CD4-positive, CD25-positive, alpha-beta regulatory T cell (primary cell): ENCODE measurements around the gene GABBR2. TPM values are rescaled to one million over a fixed set of nuclear protein-coding genes. Genes with fewer than 3 reads are reported as not detected.

ENCODE experiments used
- ATAC-seq, 2 donors: fragments of 150-1000 bp; cut with Tn5 transposase; one replicate each; pipeline ENCODE4 v1.10.0; 2021; ENCODE audit warnings: low read depth in 2 of 2, moderate number of reproducible peaks in 2 of 2, moderate library complexity in 1 of 2
- DNase-seq, 3 donors: peaks; one replicate each; pipeline versions ENCODE4 v3.0.0 to v3.0.0-alpha.2; 2012 to 2022; ENCODE audit warnings: mixed read lengths in 1 of 3
- H3K27ac ChIP-seq: one replicate; pipeline ENCODE4 v1.7.0; 2013; ENCODE audit warnings: mild to moderate bottlenecking, low read length; ENCODE audit not compliant: insufficient read depth, poor library complexity, severe bottlenecking
- H3K27me3 ChIP-seq: one replicate; pipeline ENCODE4 v1.7.0; 2013; ENCODE audit warnings: low read length; ENCODE audit not compliant: control insufficient read depth, insufficient read depth
- H3K36me3 ChIP-seq: one replicate; pipeline ENCODE4 v1.7.0; 2013; ENCODE audit warnings: mild to moderate bottlenecking, low read length, moderate library complexity; ENCODE audit not compliant: control insufficient read depth, insufficient read depth
- H3K4me1 ChIP-seq: 2 replicates; pipeline ENCODE4 v1.7.0; 2013; ENCODE audit warnings: mild to moderate bottlenecking, low read length; ENCODE audit not compliant: insufficient read depth, control insufficient read depth, poor library complexity, severe bottlenecking
- H3K4me3 ChIP-seq: one replicate; pipeline ENCODE4 v1.7.0; 2013; ENCODE audit warnings: low read depth, mild to moderate bottlenecking, low read length, moderate library complexity
- H3K9me3 ChIP-seq, 2 experiments: 1 replicate in 1 of 2; 2 replicates in 1 of 2; pipeline ENCODE4 v1.7.0; 2013; ENCODE audit warnings: low read length in 2 of 2, mild to moderate bottlenecking in 1 of 2, moderate library complexity in 1 of 2; ENCODE audit not compliant: control insufficient read depth in 2 of 2
- H3K27ac Mint-ChIP-seq, 3 donors: one replicate each; pipeline ENCODE4 v1.8.0; 2020 to 2022; ENCODE audit warnings: mild to moderate bottlenecking in 3 of 3, mixed read lengths in 3 of 3, moderate library complexity in 2 of 3
- H3K27me3 Mint-ChIP-seq: one replicate; pipeline ENCODE4 v1.8.0; 2022; ENCODE audit warnings: mild to moderate bottlenecking, mixed read lengths
- H3K36me3 Mint-ChIP-seq: one replicate; pipeline ENCODE4 v1.8.0; 2020; ENCODE audit warnings: mixed read lengths
- H3K4me1 Mint-ChIP-seq, 4 donors: one replicate each; pipeline ENCODE4 v1.8.0; 2020 to 2022; ENCODE audit warnings: mixed read lengths in 4 of 4, mild to moderate bottlenecking in 1 of 4
- H3K4me3 Mint-ChIP-seq, 4 donors: one replicate each; pipeline ENCODE4 v1.8.0; 2020 to 2022; ENCODE audit warnings: mild to moderate bottlenecking in 4 of 4, mixed read lengths in 4 of 4, moderate library complexity in 3 of 4
- H3K9me3 Mint-ChIP-seq, 7 donors: one replicate each; pipeline ENCODE4 v1.8.0; 2020 to 2022; ENCODE audit warnings: mixed read lengths in 7 of 7, mild to moderate bottlenecking in 3 of 7, moderate library complexity in 2 of 7
- polyA plus RNA-seq, 4 donors: library from polyadenylated mRNA; unstranded; fragments of 300-500 nt; fragmentation: Illumina TruSeq; gene quantifications; one replicate each; pipeline ENCODE4 v1.2.3, GENCODE V29; 2021
- total RNA-seq: library from RNA; stranded (reverse); gene quantifications from one replicate; pipeline ENCODE4 v1.2.3, GENCODE V29; 2022

Gene GABBR2
- total and polyA plus RNA-seq, 5 donors from 2014 or later = not detected

GRCh38 chr9:98551511-98552286 is 157.0 kb downstream of the GABBR2 start:
- Mint-ChIP-seq H3K36me3 (no peaks in the 10 kb centered on the region), H3K9me3 (peaks cover 0 to 2% (median 0%) of the 10 kb centered on the region in 7 donors), H3K27me3 (peaks cover 17% of the 10 kb centered on the region), H3K27ac (no peak overlapping the region), H3K4me3 (no peak overlapping the region), H3K4me1 (no peaks in the 10 kb centered on the region)
- Histone ChIP-seq H3K4me3 (no peak overlapping the region), H3K9me3 (no peaks in the 10 kb centered on the region), H3K27me3 (no peaks in the 10 kb centered on the region), H3K27ac (no peak overlapping the region), H3K4me1 (no peaks in the 10 kb centered on the region), H3K36me3 (no peaks in the 10 kb centered on the region)
- no peak for ATAC-seq
- DNase-seq = no peak

GRCh38 chr9:98550206-98550820 is 158.4 kb downstream of the GABBR2 start:
- DNase-seq (no peak), ATAC-seq (no peak)
- Mint-ChIP-seq H3K27ac (no peak overlapping the region), H3K27me3 (peaks cover 17% of the 10 kb centered on the region), H3K9me3 (peaks cover 0 to 2% (median 0%) of the 10 kb centered on the region in 7 donors), H3K4me3 (no peak overlapping the region), H3K36me3 (no peaks in the 10 kb centered on the region), H3K4me1 (no peaks in the 10 kb centered on the region)
- Histone ChIP-seq H3K4me3 (no peak overlapping the region), H3K27ac (no peak overlapping the region), H3K36me3 (no peaks in the 10 kb centered on the region), H3K4me1 (no peaks in the 10 kb centered on the region), H3K27me3 (no peaks in the 10 kb centered on the region), H3K9me3 (no peaks in the 10 kb centered on the region)

- ATAC-seq (no peak), DNase-seq (no peak)
- H3K27ac Mint-ChIP-seq = no peak overlapping the region
- Histone ChIP-seq H3K36me3 (no peaks in the 10 kb centered on the region), H3K27me3 (no peaks in the 10 kb centered on the region), H3K4me3 (no peak overlapping the region), H3K27ac (no peak overlapping the region), H3K9me3 (no peaks in the 10 kb centered on the region), H3K4me1 (no peaks in the 10 kb centered on the region)
- no peaks in the 10 kb centered on the region for H3K4me1 Mint-ChIP-seq
- H3K27me3 Mint-ChIP-seq = peaks cover 17% of the 10 kb centered on the region
- peaks cover 0 to 2% (median 0%) of the 10 kb centered on the region in 7 donors for H3K9me3 Mint-ChIP-seq
- no peaks in the 10 kb centered on the region for H3K36me3 Mint-ChIP-seq
- H3K4me3 Mint-ChIP-seq = no peak overlapping the region
These were observed 159.3 kb downstream of the GABBR2 start for GRCh38 chr9:98549401-98549800.

GRCh38 chr9:98547606-98548005 is 161.1 kb downstream of the GABBR2 start:
- H3K27ac ChIP-seq = no peak overlapping the region
- Mint-ChIP-seq H3K36me3 (no peaks in the 10 kb centered on the region), H3K9me3 (no peaks in the 10 kb centered on the region), H3K27ac (no peak overlapping the region), H3K4me1 (peaks cover 0 to 2% (median 0%) of the 10 kb centered on the region in 4 donors), H3K4me3 (no peak overlapping the region), H3K27me3 (peaks cover 5% of the 10 kb centered on the region)
- ATAC-seq (no peak), DNase-seq (no peak)
- H3K9me3 ChIP-seq = no peaks in the 10 kb centered on the region
- H3K4me1 ChIP-seq = no peaks in the 10 kb centered on the region
- no peak overlapping the region for H3K4me3 ChIP-seq
- H3K27me3 ChIP-seq = no peaks in the 10 kb centered on the region
- no peaks in the 10 kb centered on the region for H3K36me3 ChIP-seq

- no peak for DNase-seq
- peaks cover 0 to 2% (median 0%) of the 10 kb centered on the region in 4 donors for H3K4me1 Mint-ChIP-seq
- H3K36me3 Mint-ChIP-seq = no peaks in the 10 kb centered on the region
- H3K27ac Mint-ChIP-seq = no peak overlapping the region
- H3K4me3 ChIP-seq = no peak overlapping the region
- no peaks in the 10 kb centered on the region for H3K27me3 Mint-ChIP-seq
- no peaks in the 10 kb centered on the region for H3K9me3 ChIP-seq
- H3K27ac ChIP-seq = no peak overlapping the region
- no peaks in the 10 kb centered on the region for H3K27me3 ChIP-seq
- no peaks in the 10 kb centered on the region for H3K36me3 ChIP-seq
- H3K4me3 Mint-ChIP-seq = no peak overlapping the region
- no peaks in the 10 kb centered on the region for H3K4me1 ChIP-seq
- ATAC-seq = no peak
- H3K9me3 Mint-ChIP-seq = no peaks in the 10 kb centered on the region
These were observed 163.7 kb downstream of the GABBR2 start for GRCh38 chr9:98545021-98545420.

GRCh38 chr9:98541684-98542230 is 167.0 kb downstream of the GABBR2 start:
- Mint-ChIP-seq H3K4me1 (peaks cover 0 to 2% (median 0%) of the 10 kb centered on the region in 4 donors), H3K27me3 (peaks cover under 1% of the 10 kb centered on the region), H3K36me3 (peaks cover 1% of the 10 kb centered on the region), H3K27ac (no peak overlapping the region), H3K9me3 (no peaks in the 10 kb centered on the region), H3K4me3 (no peak overlapping the region)
- no peaks in the 10 kb centered on the region for H3K27me3 ChIP-seq
- ATAC-seq (no peak), DNase-seq (no peak)
- no peaks in the 10 kb centered on the region for H3K36me3 ChIP-seq
- no peaks in the 10 kb centered on the region for H3K4me1 ChIP-seq
- H3K4me3 ChIP-seq = no peak overlapping the region
- no peak overlapping the region for H3K27ac ChIP-seq
- H3K9me3 ChIP-seq = no peaks in the 10 kb centered on the region

GRCh38 chr9:98540476-98540875 is 168.3 kb downstream of the GABBR2 start:
- no peak overlapping the region for H3K4me3 ChIP-seq
- Mint-ChIP-seq H3K4me1 (peaks cover 0 to 2% (median 0%) of the 10 kb centered on the region in 4 donors), H3K27ac (no peak overlapping the region), H3K36me3 (peaks cover 3% of the 10 kb centered on the region), H3K9me3 (no peaks in the 10 kb centered on the region), H3K4me3 (no peak overlapping the region), H3K27me3 (peaks cover 4% of the 10 kb centered on the region)
- no peaks in the 10 kb centered on the region for H3K27me3 ChIP-seq
- H3K4me1 ChIP-seq = no peaks in the 10 kb centered on the region
- H3K27ac ChIP-seq = no peak overlapping the region
- no peak for DNase-seq
- no peaks in the 10 kb centered on the region for H3K9me3 ChIP-seq
- no peak for ATAC-seq
- no peaks in the 10 kb centered on the region for H3K36me3 ChIP-seq
